ENCODE data around the gene ROPN1. TPM values are rescaled to one million over a fixed set of nuclear protein-coding genes. Genes with fewer than 3 reads are reported as not detected.

The ROPN1 gene
- total RNA-seq, 1 experiment from 2014 or later = not detected

DNA sequence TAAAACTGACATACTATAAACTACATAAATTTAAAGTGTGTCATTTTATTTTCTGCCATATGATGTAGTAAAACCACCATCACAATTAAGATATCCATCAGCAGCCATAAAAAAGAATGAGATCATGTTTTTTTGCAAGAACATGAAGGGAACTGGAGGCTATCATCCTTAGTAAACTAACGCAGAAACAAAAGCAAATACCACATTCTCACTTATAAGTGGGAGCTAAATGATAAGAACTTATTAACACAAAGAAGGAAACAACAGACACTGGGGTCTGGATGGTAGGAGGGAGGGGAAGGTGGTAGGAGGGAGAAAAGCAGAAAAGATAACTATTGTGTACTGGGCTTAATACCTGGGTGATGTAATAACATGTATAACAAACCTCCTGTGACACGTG, 55.5 kb downstream of the ROPN1 start:
- ATAC-seq (no peak), DNase-seq (ENCODE audit: low read depth, low spot score) (no peak)
- intact Hi-C loops (cut with micrococcal nuclease; ENCODE audit: unreplicated experiment) (no loop called here), in situ Hi-C loops (cut with HindIII; ENCODE audit: low pct_unique_long_range_greater_than_20kb, low sequenced_read_pairs) (no loop called here)
- no peaks in the 10 kb centered on the region for H3K27me3 ChIP-seq (ENCODE audit: control insufficient read depth, insufficient read depth, low read length)
- TF ChIP-seq POLR2AphosphoS5 (IDR thresholded peaks at IDR 0.05; ENCODE audit: low read depth, low read length) = no peak
- TF ChIP-seq REST (IDR thresholded peaks at IDR 0.05; ENCODE audit: insufficient read depth in 1 of 2, low read depth in 2 of 2, low read length in 1 of 2) = no peak
- TF ChIP-seq, protein P1, sequence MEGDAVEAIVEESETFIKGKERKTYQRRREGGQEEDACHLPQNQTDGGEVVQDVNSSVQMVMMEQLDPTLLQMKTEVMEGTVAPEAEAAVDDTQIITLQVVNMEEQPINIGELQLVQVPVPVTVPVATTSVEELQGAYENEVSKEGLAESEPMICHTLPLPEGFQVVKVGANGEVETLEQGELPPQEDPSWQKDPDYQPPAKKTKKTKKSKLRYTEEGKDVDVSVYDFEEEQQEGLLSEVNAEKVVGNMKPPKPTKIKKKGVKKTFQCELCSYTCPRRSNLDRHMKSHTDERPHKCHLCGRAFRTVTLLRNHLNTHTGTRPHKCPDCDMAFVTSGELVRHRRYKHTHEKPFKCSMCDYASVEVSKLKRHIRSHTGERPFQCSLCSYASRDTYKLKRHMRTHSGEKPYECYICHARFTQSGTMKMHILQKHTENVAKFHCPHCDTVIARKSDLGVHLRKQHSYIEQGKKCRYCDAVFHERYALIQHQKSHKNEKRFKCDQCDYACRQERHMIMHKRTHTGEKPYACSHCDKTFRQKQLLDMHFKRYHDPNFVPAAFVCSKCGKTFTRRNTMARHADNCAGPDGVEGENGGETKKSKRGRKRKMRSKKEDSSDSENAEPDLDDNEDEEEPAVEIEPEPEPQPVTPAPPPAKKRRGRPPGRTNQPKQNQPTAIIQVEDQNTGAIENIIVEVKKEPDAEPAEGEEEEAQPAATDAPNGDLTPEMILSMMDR (IDR thresholded peaks at IDR 0.05) = no peak
- no peak for TF ChIP-seq SIN3A (IDR thresholded peaks at IDR 0.05; ENCODE audit: borderline replicate concordance, insufficient read depth, low read depth, low read length)
- no peak for TF ChIP-seq TCF7L2 (IDR thresholded peaks at IDR 0.05; ENCODE audit: low read depth, low read length)
- ChIA-PET POLR2A (interaction anchor here (0.6 kb wide), 1 partner anchor 25 kb away, joined by 3 read pairs; no protein-coding TSS in a partner anchor), CTCF (no interaction called here)
- no peaks in the 10 kb centered on the region for H3K4me1 ChIP-seq (ENCODE audit: control insufficient read depth, insufficient read depth, low read length)
- no peak overlapping the region for H3K27ac ChIP-seq (ENCODE audit: low read length)
- no peaks in the 10 kb centered on the region for H3K9me3 ChIP-seq (ENCODE audit: control insufficient read depth, insufficient read depth, low read depth, low read length)
- BruUV-seq (replicated peaks) = no TSS peak
- no peak overlapping the region for H3K4me3 ChIP-seq (ENCODE audit: low read depth in 2 of 2, low read length in 2 of 2)
- peaks cover 24% of the 10 kb centered on the region for H3K36me3 ChIP-seq (ENCODE audit: control insufficient read depth, insufficient read depth, low read length)

DNA sequence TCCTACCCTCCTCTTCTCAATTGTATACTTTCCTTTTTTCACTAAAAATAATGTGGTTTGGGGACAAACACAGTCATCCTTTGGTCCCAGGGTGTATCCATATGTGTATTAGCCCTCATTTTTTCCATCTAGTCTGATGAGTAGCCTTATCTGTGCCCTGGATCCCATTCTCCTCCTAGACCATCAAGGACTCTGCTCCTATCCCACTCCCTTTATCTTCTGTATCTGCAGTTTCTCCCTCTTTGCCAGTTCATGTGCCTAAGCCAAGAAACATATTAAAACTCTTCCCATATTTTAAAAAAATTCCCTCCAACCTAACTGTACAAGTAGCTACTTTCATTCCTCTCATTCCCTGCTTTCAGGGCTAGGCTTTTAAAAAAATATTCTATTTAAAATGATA, 56.1 kb downstream of the ROPN1 start:
- H3K4me1 ChIP-seq (ENCODE audit: control insufficient read depth, insufficient read depth, low read length) = no peaks in the 10 kb centered on the region
- DNase-seq (ENCODE audit: low read depth, low spot score) (no peak), ATAC-seq (no peak)
- H3K27ac ChIP-seq (ENCODE audit: low read length) = no peak overlapping the region
- intact Hi-C loops (cut with micrococcal nuclease; ENCODE audit: unreplicated experiment) = no loop called here
- POLR2A ChIA-PET = no interaction called here
- no peaks in the 10 kb centered on the region for H3K9me3 ChIP-seq (ENCODE audit: control insufficient read depth, insufficient read depth, low read depth, low read length)
- no TSS peak for BruUV-seq (replicated peaks)
- H3K36me3 ChIP-seq (ENCODE audit: control insufficient read depth, insufficient read depth, low read length) = peaks cover 28% of the 10 kb centered on the region
- CTCF ChIA-PET = no interaction called here
- no peak overlapping the region for H3K4me3 ChIP-seq (ENCODE audit: low read depth in 2 of 2, low read length in 2 of 2)
- in situ Hi-C loops (cut with HindIII; ENCODE audit: low pct_unique_long_range_greater_than_20kb, low sequenced_read_pairs) = no loop called here
- TF ChIP-seq TCF7L2 (IDR thresholded peaks at IDR 0.05; ENCODE audit: low read depth, low read length) = no peak
- no peak for TF ChIP-seq REST (IDR thresholded peaks at IDR 0.05; ENCODE audit: insufficient read depth in 1 of 2, low read depth in 2 of 2, low read length in 1 of 2)
- TF ChIP-seq, protein P1 (IDR thresholded peaks at IDR 0.05) = no peak
- no peak for TF ChIP-seq POLR2AphosphoS5 (IDR thresholded peaks at IDR 0.05; ENCODE audit: low read depth, low read length)
- no peaks in the 10 kb centered on the region for H3K27me3 ChIP-seq (ENCODE audit: control insufficient read depth, insufficient read depth, low read length)

All from Panc1 (cell line).